Measurements from ENCODE around the gene STK24. TPM values are rescaled to one million over a fixed set of nuclear protein-coding genes. Genes with fewer than 3 reads are reported as not detected.

Gene STK24
- polyA plus RNA-seq, 1 of the 3 experiments (the other 2 are of a cell fraction) = 30.5 TPM

DNA sequence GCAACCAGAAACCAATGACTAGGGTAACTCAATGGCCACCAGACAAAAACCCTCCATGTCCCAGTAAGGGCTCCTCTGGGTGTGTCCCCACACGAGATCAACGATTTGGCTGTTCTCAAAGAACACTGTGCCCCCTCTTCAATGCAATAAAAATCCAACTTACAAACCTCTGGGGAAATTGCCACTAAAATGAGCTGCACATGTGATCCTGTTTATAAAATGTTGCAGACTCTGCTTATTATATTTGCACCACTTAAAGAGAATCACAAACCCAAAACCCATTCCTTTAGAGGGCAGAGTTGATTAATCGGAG lies 80.5 kb downstream of the STK24 start:
- Histone ChIP-seq H3K9me2 (no peaks in the 10 kb centered on the region), H3K9me3 (no peaks in the 10 kb centered on the region), H3K36me3 (replicated peaks in 1 of 2; ENCODE audit: control insufficient read depth in 1 of 2, insufficient read depth in 2 of 2, low read length in 1 of 2) (peaks cover 0 to 5% of the 10 kb centered on the region in 2 experiments), H3K9ac (no peak overlapping the region), H2AFZ (ENCODE audit: low read depth) (no peak overlapping the region), H3K79me2 (ENCODE audit: insufficient read depth) (peaks cover 66% of the 10 kb centered on the region), H3K4me1 (ENCODE audit: control insufficient read depth in 1 of 2, insufficient read depth in 2 of 2, low read depth in 1 of 2, low read length in 1 of 2) (peaks cover 0 to 21% of the 10 kb centered on the region in 2 experiments; a peak in 3 of 4 replicates), H3K4me2 (no peak overlapping the region), H4K20me1 (ENCODE audit: insufficient read depth) (peaks cover 18% of the 10 kb centered on the region), H3K27me3 (ENCODE audit: insufficient read depth) (no peaks in the 10 kb centered on the region), H3F3A (replicated peaks; ENCODE audit: insufficient read depth) (no peaks in the 10 kb centered on the region), H3K27ac (ENCODE audit: low read depth in 2 of 2, low read length in 1 of 2) (no peak overlapping the region), H3K4me3 (ENCODE audit: low read depth in 2 of 2, low read length in 1 of 2) (no peak overlapping the region)
- 80% methylated on average over 3 of the region's 3 CpGs for WGBS (ENCODE audit: low lambda C conversion rate)
- CTCF ChIA-PET = interaction anchor here (1.1 to 1.6 kb wide), 3 partner anchors 8 to 124 kb away, joined by 3 read pairs; no protein-coding TSS in a partner anchor
- TF ChIP-seq SMC3 (IDR thresholded peaks at IDR 0.05; ENCODE audit: low read depth, low read length) (no peak), TCF12 (IDR thresholded peaks at IDR 0.05) (no peak), CHD2 (IDR thresholded peaks at IDR 0.05; ENCODE audit: low read length, partially characterized antibody) (no peak), FOXM1 (IDR thresholded peaks at IDR 0.05; ENCODE audit: low read depth) (no peak), FOSL2 (IDR thresholded peaks at IDR 0.05; ENCODE audit: borderline replicate concordance, low read depth) (no peak), RAD21 (IDR thresholded peaks at IDR 0.05; ENCODE audit: low read length) (no peak), PBX3 (IDR thresholded peaks at IDR 0.05) (no peak), JUND (IDR thresholded peaks at IDR 0.05) (no peak), IRF3 (IDR thresholded peaks at IDR 0.05; ENCODE audit: low read depth, low read length) (no peak), RFX5 (IDR thresholded peaks at IDR 0.05; ENCODE audit: low read length) (no peak), RCOR1 (IDR thresholded peaks at IDR 0.05; ENCODE audit: low read length) (no peak), MXI1 (IDR thresholded peaks at IDR 0.05; ENCODE audit: low read depth, low read length) (no peak), POLR2AphosphoS5 (IDR thresholded peaks at IDR 0.05; ENCODE audit: low read depth, low read length) (no peak), USF2 (IDR thresholded peaks at IDR 0.05; ENCODE audit: borderline replicate concordance, low read depth, low read length) (no peak), TEAD4 (IDR thresholded peaks at IDR 0.05; ENCODE audit: borderline replicate concordance, insufficient read depth) (no peak)
- TF ChIP-seq, protein P1, sequence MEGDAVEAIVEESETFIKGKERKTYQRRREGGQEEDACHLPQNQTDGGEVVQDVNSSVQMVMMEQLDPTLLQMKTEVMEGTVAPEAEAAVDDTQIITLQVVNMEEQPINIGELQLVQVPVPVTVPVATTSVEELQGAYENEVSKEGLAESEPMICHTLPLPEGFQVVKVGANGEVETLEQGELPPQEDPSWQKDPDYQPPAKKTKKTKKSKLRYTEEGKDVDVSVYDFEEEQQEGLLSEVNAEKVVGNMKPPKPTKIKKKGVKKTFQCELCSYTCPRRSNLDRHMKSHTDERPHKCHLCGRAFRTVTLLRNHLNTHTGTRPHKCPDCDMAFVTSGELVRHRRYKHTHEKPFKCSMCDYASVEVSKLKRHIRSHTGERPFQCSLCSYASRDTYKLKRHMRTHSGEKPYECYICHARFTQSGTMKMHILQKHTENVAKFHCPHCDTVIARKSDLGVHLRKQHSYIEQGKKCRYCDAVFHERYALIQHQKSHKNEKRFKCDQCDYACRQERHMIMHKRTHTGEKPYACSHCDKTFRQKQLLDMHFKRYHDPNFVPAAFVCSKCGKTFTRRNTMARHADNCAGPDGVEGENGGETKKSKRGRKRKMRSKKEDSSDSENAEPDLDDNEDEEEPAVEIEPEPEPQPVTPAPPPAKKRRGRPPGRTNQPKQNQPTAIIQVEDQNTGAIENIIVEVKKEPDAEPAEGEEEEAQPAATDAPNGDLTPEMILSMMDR (IDR thresholded peaks at IDR 0.05) = no peak
- TF ChIP-seq, protein P2, sequence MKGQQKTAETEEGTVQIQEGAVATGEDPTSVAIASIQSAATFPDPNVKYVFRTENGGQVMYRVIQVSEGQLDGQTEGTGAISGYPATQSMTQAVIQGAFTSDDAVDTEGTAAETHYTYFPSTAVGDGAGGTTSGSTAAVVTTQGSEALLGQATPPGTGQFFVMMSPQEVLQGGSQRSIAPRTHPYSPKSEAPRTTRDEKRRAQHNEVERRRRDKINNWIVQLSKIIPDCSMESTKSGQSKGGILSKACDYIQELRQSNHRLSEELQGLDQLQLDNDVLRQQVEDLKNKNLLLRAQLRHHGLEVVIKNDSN (IDR thresholded peaks at IDR 0.05; ENCODE audit: borderline replicate concordance, low read depth) = no peak
- POLR2A ChIA-PET = no interaction called here
- DNase-seq = no peak
